DND-41 (cell line): ENCODE measurements around the gene PPP1R14B.

Experiments
- ATAC-seq: fragments of 200-7000 bp; cut with Tn5 transposase; 3 replicates; pipeline ENCODE4 v1.9.1; 2021; ENCODE audit warnings: low read depth; ENCODE audit not compliant: insufficient read depth
- DNase-seq: peaks from one replicate; pipeline ENCODE4 v3.0.0-alpha.2; 2020
- H2AFZ ChIP-seq: 2 replicates; pipeline ENCODE4 v1.6.0; 2012; ENCODE audit warnings: low read depth, low read length
- H3K27ac ChIP-seq: 2 replicates; pipeline ENCODE4 v1.5.1; 2012; ENCODE audit warnings: low read length, inconsistent platforms
- H3K27me3 ChIP-seq: fragments of 200-600 bp; sonication (generic); 2 replicates; pipeline ENCODE4 v1.6.0; 2012; ENCODE audit warnings: low read length, mild to moderate bottlenecking, inconsistent platforms; ENCODE audit not compliant: insufficient read depth, poor library complexity
- H3K36me3 ChIP-seq: 2 replicates; pipeline ENCODE4 v1.5.1; 2012; ENCODE audit warnings: low read length, inconsistent platforms; ENCODE audit not compliant: insufficient read depth
- H3K4me1 ChIP-seq: 2 replicates; pipeline ENCODE4 v1.5.1; 2012; ENCODE audit warnings: mild to moderate bottlenecking, low read length; ENCODE audit not compliant: insufficient read depth
- H3K4me2 ChIP-seq: 2 replicates; pipeline ENCODE4 v1.6.0; 2012; ENCODE audit warnings: mild to moderate bottlenecking, moderate library complexity, low read length, inconsistent platforms; ENCODE audit not compliant: insufficient read depth
- H3K4me3 ChIP-seq, 2 experiments: fragments of 200-600 bp in 1 of 2; shearing (Covaris generic) in 1 of 2; 2 replicates each; pipeline ENCODE4 v1.5.1; 2012 to 2016; ENCODE audit warnings: inconsistent platforms in 2 of 2, low read length in 2 of 2, mild to moderate bottlenecking in 2 of 2, low read depth in 1 of 2, moderate library complexity in 1 of 2
- H3K79me2 ChIP-seq: 2 replicates; pipeline ENCODE4 v1.6.0; 2012; ENCODE audit warnings: low read length, inconsistent platforms; ENCODE audit not compliant: insufficient read depth
- H3K9ac ChIP-seq: 2 replicates; pipeline ENCODE4 v1.6.0; 2012; ENCODE audit warnings: low read depth, mild to moderate bottlenecking, inconsistent platforms, low read length, moderate library complexity
- H3K9me3 ChIP-seq: 2 replicates; pipeline ENCODE4 v1.5.1; 2012; ENCODE audit warnings: low read length, moderate library complexity, mild to moderate bottlenecking, inconsistent platforms; ENCODE audit not compliant: insufficient read depth, severe bottlenecking
- H4K20me1 ChIP-seq: 2 replicates; pipeline ENCODE4 v1.6.0; 2012; ENCODE audit warnings: low read length; ENCODE audit not compliant: insufficient read depth
- EZH2 ChIP-seq: IDR thresholded peaks from 3 replicates; pipeline ENCODE4 v1.6.1; 2012; ENCODE audit warnings: borderline replicate concordance, low read depth, mild to moderate bottlenecking, moderate library complexity, low read length, inconsistent platforms; ENCODE audit not compliant: severe bottlenecking
- TF ChIP-seq, protein P1 (sequence below): IDR thresholded peaks from 2 replicates; pipeline ENCODE4 v1.5.1; 2012; ENCODE audit warnings: borderline replicate concordance, low read length, moderate library complexity, mild to moderate bottlenecking; ENCODE audit not compliant: poor library complexity, severe bottlenecking; ENCODE audit errors: extremely low read depth

Gene PPP1R14B

DNA sequence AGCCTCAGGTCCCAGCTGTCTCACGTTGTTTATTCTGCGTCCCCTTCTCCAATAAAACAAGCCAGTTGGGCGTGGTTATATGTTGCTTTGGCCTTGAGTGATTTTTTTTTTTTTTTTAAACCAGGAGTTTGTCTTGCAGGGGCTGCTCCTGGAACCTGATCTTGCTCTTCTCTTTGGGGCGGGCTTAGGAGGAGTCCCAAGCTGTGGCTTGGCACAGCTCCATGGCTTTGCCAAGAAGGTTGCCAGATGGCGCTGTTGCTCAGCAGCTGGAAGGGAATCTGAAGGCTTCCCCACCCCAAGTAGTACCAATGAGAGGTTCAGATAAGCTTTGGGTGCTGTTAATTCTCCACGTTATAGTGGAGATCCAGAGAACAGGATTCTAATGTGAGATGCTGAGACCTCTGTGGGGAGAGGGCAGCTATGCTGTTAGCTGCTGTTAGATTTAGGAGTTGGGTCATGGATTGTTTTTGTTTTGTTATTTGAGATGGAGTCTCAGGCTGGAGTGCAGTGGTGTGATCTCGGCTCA, 42.2 kb downstream of the PPP1R14B start:
- peak; percentile 88 for DNase-seq
- Histone ChIP-seq H3K27me3 (no peaks in the 10 kb centered on the region), H3K4me1 (peaks cover 46% of the 10 kb centered on the region), H3K4me2 (no peak overlapping the region), H3K9ac (no peak overlapping the region), H3K36me3 (peaks cover 79% of the 10 kb centered on the region), H3K4me3 (no peak overlapping the region), H3K9me3 (no peaks in the 10 kb centered on the region), H2AFZ (no peak overlapping the region), H3K79me2 (peaks cover 41% of the 10 kb centered on the region), H4K20me1 (peaks cover 49% of the 10 kb centered on the region), H3K27ac (peak overlapping the region; percentile 21; the same call in 1 of the 2 replicates)
- ATAC-seq, result peak; percentile 38
- TF ChIP-seq EZH2, result no peak
- TF ChIP-seq, protein P1, sequence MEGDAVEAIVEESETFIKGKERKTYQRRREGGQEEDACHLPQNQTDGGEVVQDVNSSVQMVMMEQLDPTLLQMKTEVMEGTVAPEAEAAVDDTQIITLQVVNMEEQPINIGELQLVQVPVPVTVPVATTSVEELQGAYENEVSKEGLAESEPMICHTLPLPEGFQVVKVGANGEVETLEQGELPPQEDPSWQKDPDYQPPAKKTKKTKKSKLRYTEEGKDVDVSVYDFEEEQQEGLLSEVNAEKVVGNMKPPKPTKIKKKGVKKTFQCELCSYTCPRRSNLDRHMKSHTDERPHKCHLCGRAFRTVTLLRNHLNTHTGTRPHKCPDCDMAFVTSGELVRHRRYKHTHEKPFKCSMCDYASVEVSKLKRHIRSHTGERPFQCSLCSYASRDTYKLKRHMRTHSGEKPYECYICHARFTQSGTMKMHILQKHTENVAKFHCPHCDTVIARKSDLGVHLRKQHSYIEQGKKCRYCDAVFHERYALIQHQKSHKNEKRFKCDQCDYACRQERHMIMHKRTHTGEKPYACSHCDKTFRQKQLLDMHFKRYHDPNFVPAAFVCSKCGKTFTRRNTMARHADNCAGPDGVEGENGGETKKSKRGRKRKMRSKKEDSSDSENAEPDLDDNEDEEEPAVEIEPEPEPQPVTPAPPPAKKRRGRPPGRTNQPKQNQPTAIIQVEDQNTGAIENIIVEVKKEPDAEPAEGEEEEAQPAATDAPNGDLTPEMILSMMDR, result peak; percentile 93

DNA sequence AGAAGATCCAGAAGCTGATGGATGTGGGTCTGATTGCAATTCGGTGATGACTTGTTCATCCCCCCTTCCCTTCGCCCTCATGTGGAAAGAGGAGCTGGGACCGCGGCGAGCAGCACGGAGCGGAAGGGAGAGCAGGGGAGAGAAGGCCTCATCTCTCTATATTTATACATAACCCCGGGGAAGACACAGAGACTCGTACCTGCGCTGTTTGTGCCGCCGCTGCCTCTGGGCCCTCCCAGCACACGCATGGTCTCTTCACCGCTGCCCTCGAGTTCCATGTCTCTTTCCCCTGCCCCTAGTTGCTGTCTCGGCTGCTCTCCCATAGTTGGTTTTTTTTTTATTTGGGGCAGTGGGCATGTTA, 42.7 kb downstream of the PPP1R14B start:
- no peak overlapping the region for H3K9ac ChIP-seq
- DNase-seq (no peak), ATAC-seq (no peak)
- H4K20me1 ChIP-seq, result peaks cover 49% of the 10 kb centered on the region
- TF ChIP-seq, protein P1, result no peak
- TF ChIP-seq EZH2, result no peak
- no peaks in the 10 kb centered on the region for H3K9me3 ChIP-seq
- H2AFZ ChIP-seq, result no peak overlapping the region
- H3K27ac ChIP-seq, result no peak overlapping the region
- no peak overlapping the region for H3K4me3 ChIP-seq
- H3K27me3 ChIP-seq, result no peaks in the 10 kb centered on the region
- H3K4me2 ChIP-seq, result no peak overlapping the region
- peaks cover 75% of the 10 kb centered on the region for H3K36me3 ChIP-seq
- H3K4me1 ChIP-seq, result peaks cover 46% of the 10 kb centered on the region
- H3K79me2 ChIP-seq, result peaks cover 41% of the 10 kb centered on the region

DNA sequence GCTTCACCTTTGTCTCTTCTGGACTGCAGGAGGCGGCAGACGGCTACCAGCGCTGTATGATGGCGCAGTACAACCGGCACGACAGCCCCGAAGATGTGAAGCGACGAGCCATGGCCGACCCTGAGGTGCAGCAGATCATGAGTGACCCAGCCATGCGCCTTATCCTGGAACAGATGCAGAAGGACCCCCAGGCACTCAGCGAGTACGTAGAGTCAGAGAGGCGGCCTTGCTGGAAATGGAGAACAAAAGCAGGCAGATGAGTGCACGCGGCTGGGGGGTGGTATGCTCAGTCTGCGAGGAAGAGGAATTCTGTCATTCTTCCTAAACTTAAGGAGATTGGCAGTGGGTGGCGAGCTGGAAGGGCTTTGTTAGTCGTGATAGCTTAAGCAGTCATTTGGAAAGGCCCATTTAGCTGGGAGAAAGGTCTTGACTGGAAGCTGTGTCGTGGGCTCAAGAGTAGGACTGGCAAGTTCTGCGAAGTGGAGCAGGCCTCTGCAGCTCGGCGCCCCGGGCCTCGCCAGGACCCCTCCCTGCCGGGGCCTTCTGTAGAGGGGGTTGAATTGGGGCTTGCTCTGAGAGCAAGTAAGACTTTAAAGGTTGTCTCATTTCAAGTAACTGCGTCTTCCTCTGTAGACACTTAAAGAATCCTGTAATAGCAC, 43.2 kb downstream of the PPP1R14B start:
- Histone ChIP-seq H3K27ac (no peak overlapping the region), H3K27me3 (no peaks in the 10 kb centered on the region), H3K4me1 (peaks cover 43% of the 10 kb centered on the region), H3K79me2 (peaks cover 43% of the 10 kb centered on the region), H3K9me3 (no peaks in the 10 kb centered on the region), H3K4me3 (no peak overlapping the region), H2AFZ (no peak overlapping the region), H3K9ac (no peak overlapping the region), H4K20me1 (peaks cover 45% of the 10 kb centered on the region), H3K4me2 (no peak overlapping the region), H3K36me3 (peaks cover 77% of the 10 kb centered on the region)
- TF ChIP-seq EZH2, result no peak
- no peak for ATAC-seq
- no peak for DNase-seq

DNA sequence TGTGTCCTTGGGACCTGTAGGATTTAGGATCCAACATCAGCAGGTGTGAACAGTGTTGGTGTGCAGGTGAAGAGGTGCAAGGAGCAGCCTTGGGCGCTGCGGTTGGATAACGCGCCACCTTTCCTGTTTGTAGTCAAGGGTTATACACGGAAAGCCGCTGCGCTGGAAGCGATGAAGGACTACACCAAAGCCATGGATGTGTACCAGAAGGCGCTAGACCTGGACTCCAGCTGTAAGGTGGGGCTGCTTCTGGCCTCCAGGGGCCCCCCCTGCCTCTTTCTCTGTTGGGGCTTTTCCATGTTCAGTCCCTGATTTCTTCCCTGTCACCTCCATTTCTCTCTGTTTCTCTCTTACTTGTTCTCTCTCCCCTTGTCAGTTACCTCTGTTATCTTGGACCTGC, 43.8 kb downstream of the PPP1R14B start:
- no peak overlapping the region for H3K4me3 ChIP-seq
- no peaks in the 10 kb centered on the region for H3K9me3 ChIP-seq
- DNase-seq, result no peak
- H3K27me3 ChIP-seq, result no peaks in the 10 kb centered on the region
- TF ChIP-seq EZH2, result no peak
- TF ChIP-seq, protein P1, result peak; percentile 4
- no peak overlapping the region for H3K9ac ChIP-seq
- peaks cover 37% of the 10 kb centered on the region for H3K4me1 ChIP-seq
- no peak overlapping the region for H3K27ac ChIP-seq
- peaks cover 42% of the 10 kb centered on the region for H3K79me2 ChIP-seq
- H3K36me3 ChIP-seq, result peaks cover 78% of the 10 kb centered on the region
- H2AFZ ChIP-seq, result no peak overlapping the region
- H3K4me2 ChIP-seq, result no peak overlapping the region
- H4K20me1 ChIP-seq, result peaks cover 40% of the 10 kb centered on the region
- no peak for ATAC-seq
